ENCODE results near the gene TIGAR.

GRCh38 chr12:4274396-4275015 is 46.5 kb upstream of the TIGAR start:
- TF ChIP-seq CTCF (IDR thresholded peaks at IDR 0.05; ENCODE audit: insufficient read depth, low read length, poor library complexity, severe bottlenecking), result no peak
- TF ChIP-seq EZH2phosphoT487 (conservative IDR thresholded peaks at IDR 0.05; ENCODE audit: low read length), result no peak; the same call in 1 of the 2 replicates
